SK-N-MC (cell line): ENCODE data around the gene ATP5PF.

Source experiments
- EZH2 ChIP-seq: fragments of 200-600 bp; sonication (generic); IDR thresholded peaks from one replicate; pipeline ENCODE4 v1.6.1; 2017; ENCODE audit warnings: antibody characterized with exemption
- POLR2AphosphoS5 ChIP-seq: IDR thresholded peaks from 2 replicates; pipeline ENCODE4 v1.6.1; 2012; ENCODE audit warnings: mild to moderate bottlenecking, low read depth, low read length, borderline replicate concordance

- TF ChIP-seq EZH2: no peak
- no peak for TF ChIP-seq POLR2AphosphoS5
Measured at GRCh38 chr21:25764065-25764464, 29.4 kb upstream of the ATP5PF start.
